Right forelimb (tissue), 1 donor: Measurements from ENCODE around the gene SH3TC1.
A peak's percentile ranks its signal among the peaks of the same experiment; 100 is the strongest.

Experiments used
- DNase-seq: peaks from one replicate; pipeline ENCODE4 v3.0.0-alpha.2; 2018

Gene SH3TC1

DNA sequence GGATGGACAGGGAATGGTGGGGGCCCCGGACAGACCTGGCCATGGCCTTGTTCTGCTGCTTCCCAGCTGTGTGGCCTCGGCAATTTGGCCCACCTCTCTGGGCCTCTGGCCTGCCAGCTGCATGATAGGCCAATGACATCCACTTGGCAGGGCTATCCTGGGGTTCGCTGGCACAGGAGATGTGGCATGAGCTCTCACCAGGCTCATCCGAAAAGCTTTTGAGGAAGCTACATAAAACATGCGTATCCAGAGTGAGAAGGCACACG, 18.1 kb downstream of the SH3TC1 start:
- no peak for DNase-seq

DNA sequence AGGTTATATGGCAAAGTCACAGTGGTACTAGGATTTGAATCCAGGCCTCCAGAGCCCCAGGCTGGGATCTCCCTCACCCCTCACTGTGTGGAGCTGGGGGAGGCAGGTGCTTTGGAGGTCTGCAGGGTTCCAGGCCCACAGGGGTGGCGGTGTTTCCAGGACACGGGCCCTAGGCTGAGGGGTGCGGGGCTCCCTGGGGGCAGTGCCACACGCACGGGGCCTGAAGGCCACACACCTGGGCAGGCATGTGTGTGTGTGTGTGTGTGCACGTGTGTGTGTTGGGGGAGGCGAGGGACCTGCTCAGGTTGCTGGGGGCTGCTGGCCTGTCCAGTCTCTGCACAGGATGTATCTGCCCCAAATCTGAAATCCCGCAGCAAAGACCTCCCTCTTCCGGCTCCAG, 18.8 kb downstream of the SH3TC1 start:
- DNase-seq: no peak

DNA sequence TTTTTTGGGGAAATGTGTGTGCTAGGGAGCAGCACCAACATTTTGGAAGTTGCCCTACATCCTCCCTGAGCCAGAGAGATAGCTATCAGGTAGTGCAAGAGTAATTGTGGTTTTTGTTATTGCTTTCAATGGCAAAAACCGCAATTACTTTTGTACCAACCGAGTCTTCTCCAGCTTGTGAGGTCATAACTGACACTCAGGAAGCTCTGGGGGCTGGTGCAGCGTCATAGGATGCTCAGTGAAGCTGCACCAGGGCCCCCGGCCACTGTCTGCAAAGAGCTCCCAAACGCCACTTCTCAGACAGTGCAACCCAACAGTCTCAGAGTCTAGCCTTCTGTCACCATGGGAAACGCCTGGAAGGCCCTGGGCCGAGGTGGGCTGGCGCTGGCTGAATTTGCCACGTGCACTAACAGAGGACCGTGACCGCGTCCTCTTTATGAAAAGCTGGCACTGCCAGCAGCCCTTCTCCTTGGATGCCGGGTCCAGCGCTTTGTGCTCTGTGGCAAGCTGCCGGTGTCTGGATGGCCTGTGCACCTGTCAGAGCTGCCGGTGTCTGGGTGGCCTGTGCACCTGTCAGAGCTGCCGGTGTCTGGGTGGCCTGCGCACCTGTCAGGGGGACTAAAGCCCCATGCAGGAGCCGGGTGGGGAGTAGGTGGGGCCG, 19.4 kb downstream of the SH3TC1 start:
- DNase-seq: no peak

DNA sequence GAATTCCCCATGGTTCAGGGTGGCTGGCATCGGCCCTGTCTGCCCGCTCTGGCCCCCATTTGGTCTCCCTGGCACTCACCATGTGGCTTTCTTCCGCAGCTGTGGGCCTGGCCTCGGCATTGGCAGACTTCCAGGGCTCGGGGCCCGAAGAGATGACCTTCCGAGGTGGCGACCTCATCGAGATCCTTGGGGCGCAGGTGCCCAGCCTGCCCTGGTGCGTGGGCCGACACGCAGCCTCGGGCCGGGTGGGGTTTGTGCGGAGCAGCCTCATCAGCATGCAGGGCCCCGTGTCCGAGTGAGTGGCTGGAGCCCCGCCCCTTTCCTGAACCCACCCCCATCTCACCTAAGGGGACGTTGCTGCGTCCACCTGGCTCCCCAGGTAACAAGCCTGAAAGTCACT, 20.1 kb downstream of the SH3TC1 start:
- no peak for DNase-seq

DNA sequence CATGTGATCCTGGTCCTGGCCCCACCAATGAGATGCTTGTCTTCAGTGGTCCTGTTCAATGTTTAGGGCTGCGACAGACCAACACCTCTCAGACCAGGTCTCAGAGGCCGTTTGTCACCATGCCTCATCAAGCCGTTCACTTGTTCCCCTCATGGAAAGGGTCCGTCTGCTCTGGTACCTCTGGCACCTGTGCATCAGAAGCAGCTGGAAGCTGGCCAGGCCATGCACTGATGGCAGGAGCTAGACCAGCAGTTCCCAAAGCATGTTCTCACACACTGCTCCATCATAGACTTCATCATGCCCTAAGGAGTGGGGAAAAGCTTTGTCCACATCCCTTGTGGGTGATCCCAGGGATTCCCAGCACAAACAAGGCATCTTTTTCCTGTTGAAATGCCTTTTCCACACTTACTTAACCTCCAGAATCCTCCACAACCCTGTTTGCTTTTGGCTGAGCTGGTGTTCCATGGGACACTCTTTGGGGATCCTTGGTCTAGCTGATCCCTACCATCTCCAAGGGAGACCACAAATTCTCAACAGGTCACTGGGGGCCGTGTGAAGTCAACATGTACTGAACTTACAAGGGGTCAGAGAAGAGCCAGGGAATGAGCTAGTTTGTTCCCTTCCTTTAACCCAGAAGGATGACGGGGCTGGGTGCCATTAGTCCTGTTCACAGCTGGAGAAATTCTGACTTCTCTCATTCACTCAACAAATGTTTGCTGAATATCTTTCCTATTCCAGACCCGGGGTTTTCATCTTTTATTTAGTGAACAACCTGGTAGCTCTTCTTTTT, 21.8 kb downstream of the SH3TC1 start:
- no peak for DNase-seq

DNA sequence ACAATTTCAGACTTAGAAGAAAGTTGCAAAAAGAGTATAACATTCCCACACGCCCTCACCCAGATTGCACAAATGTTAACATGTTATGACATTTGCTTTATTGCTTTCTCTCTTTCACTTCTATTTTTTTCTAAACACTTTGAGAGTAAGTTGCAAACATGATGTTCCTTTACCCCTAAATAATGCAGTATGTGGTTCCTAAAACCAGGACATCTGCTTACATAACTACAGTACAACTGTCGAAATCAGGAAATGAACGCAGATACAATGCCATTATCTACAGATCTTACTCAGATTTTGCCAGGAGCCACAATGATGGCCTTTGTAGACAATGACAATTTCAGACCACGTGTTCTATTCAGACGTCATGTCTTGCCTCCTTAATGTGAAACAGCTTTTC, 22.4 kb downstream of the SH3TC1 start:
- no peak for DNase-seq

DNA sequence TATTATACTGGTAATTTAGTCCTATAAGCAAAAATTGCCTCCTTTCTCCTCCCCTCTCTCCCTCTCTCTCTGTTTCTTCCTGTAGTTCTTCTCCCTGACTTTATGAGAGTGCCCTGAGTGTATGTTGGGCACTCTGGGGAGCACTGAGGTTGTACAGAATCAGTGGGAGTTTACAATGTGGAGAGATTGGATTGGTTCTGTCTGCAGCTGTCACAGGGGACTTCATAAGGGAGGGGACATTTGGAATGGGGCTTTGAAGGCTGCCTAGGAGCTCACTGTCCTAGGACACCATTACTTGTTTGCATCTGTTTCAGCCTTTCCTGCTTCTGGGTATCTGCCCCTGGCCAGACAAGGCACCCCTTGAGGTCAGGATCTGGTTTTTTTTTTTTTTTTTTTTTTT, 22.9 kb downstream of the SH3TC1 start:
- no peak for DNase-seq

DNA sequence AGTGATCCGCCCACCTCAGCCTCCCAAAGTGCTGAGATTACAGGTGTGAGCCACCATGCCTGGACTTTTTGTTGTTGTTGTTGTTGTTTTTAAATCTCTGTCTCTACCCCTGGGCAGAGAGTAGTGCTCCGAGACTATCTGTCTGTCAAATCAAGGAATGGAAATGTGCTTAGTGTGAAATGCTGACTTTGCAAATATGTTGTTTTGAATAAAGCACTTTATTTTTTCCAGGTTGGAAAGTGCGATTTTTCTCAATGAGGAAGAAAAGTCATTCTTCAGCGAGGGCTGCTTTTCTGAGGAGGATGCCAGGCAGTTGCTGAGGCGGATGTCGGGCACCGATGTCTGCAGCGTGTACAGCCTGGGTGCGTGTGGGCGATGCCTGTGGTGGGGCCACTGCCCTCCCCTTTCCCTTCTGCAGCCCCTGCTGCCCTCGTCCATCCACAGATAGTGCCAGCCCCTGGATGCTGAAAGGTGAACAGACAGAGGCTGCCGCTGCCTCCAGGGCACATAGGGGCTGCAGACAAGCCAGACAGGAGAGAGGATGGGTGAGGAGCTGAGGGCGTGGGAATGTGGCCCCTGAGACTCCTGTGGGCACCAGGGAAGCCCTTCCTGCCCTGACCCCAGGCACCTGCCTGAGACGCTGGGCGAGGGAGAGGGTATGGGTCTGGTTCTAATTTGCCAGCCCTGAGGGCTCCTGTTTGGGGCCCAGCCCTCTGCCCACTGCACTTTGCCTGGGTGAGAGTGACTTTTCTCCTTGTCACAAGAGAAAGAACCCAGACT, 23.7 kb downstream of the SH3TC1 start:
- no peak for DNase-seq

DNA sequence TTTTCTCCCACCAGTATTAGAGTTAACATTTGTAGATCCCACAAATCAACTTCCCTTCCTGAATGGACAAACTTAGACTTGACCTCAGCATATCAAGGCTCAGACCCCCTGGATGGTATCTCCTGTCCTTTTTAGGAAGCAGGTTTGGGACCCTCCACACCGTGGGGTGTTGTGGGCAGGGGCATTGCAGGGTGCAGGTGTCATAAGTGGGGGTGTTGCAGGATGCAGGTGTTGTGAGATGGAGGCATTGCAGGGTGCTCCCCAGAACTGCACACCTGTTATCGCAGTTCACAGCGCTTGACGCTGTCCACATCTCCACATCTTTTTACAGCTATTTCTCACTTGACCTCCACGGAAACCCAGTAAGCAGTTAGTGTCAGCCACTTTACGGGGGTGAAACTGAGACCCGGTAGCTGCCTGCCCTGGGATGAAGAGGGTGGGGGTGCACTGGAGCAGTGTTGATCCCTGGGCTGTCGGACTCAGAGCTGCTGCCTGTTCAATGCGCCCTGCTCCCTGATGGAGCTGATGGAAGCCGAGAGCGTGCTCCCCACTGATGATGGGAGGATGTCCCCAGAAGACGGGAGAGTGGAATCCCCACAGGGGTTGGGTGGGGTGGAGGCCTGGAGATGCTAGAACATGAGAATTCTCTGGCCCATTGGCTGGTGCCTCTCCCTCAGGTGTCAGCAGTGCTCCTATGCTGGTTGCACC, 25.3 kb downstream of the SH3TC1 start:
- no peak for DNase-seq

DNA sequence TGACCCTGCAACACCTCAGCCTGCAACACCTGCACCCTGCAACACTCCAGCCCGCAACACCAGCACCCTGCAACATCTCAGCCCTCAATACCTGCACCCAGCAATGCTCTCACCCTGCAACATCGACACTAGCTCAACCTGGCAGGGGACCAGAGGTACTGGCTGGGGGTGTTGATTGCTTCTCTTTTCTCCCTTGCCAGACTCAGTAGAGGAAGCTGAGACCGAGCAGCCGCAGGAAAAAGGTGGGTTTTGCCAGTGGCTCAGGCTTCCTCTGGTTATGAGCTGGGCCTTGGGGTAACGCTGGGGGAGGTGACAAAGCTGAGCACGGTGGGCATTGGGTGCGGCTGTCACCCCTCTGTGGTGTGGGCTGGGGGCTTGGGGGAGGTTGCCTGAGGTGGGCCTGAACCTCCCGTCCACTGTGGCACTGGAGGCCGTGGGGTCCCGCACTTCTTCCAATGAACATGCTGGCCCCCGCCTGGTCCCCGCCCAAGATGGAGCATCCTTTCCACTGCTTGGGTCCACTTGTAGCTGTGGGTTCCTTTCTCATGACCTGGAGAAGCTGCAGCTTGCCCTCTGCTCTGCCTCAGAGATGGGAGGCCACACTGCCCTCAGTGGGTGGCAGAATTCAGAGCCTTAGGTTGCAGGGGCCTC, 26.0 kb downstream of the SH3TC1 start:
- DNase-seq: no peak

DNA sequence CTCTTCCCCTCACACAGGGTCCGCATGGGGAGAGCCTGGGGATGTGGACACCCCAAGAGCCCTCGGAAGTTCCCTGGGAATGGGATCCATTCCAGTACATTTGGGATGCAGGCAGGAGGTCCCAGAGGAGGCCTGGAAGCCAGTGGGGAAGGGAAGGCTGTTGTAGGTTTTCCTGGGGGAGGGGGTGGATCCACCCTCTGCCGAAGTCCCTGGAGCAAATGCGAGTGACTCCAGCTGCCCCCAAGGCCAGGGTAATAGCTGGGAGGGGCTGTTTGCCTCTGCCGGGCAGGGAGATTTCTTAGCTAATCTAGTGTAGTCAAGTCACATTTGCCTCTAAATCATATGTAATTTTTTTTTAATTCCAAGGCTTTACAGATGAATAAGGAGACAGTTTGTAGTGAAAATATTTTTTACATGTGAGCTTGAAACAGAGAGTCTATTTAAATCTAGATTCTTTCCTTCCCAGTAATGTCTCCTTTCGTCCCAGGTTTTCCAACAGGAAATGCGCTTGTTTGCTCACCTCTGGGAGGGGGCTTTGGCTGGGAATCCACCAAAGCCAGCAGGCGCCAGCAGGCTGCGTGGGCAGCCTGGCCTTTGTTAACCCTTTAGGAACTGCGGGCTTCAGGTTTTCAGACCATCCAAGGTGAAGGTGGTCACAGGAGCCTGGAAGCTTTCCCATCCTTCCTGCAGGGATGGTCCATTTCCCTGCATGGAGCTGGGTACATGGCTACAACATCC, 26.8 kb downstream of the SH3TC1 start:
- DNase-seq: peak; percentile 65

DNA sequence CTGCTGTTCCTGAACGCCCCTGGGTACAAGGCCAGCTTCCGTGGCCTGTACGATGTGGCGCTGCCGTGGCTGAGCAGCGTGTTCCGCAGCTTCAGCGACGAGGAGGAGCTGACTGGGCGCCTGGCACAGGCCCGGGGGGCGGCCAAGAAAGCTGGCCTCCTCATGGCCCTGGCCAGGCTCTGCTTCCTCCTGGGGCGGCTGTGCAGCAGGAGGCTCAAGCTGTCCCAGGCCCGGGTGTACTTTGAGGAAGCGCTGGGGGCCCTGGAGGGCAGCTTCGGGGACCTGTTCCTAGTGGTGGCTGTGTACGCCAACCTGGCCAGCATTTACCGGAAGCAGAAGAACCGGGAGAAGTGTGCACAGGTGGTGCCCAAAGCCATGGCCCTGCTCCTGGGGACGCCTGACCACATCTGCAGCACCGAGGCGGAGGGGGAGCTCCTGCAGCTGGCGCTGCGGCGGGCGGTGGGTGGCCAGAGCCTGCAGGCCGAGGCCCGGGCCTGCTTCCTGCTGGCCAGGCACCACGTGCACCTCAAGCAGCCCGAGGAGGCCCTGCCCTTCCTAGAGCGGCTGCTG, 28.2 kb downstream of the SH3TC1 start:
- DNase-seq: no peak

DNA sequence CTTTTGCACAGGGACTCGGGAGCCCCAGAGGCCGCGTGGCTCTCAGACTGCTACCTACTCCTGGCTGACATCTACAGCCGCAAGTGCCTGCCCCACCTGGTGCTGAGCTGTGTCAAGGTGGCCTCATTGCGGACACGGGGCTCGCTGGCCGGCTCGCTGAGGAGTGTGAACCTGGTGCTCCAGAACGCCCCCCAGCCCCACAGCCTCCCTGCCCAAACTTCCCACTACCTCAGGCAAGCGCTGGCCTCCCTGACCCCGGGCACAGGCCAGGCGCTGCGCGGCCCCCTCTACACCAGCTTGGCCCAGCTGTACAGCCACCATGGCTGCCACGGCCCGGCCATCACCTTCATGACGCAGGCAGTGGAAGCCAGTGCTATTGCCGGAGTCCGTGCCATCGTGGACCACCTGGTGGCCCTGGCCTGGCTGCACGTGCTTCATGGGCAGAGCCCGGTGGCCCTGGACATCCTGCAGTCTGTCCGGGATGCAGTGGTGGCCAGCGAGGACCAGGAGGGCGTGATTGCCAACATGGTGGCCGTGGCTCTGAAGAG, 28.8 kb downstream of the SH3TC1 start:
- no peak for DNase-seq

DNA sequence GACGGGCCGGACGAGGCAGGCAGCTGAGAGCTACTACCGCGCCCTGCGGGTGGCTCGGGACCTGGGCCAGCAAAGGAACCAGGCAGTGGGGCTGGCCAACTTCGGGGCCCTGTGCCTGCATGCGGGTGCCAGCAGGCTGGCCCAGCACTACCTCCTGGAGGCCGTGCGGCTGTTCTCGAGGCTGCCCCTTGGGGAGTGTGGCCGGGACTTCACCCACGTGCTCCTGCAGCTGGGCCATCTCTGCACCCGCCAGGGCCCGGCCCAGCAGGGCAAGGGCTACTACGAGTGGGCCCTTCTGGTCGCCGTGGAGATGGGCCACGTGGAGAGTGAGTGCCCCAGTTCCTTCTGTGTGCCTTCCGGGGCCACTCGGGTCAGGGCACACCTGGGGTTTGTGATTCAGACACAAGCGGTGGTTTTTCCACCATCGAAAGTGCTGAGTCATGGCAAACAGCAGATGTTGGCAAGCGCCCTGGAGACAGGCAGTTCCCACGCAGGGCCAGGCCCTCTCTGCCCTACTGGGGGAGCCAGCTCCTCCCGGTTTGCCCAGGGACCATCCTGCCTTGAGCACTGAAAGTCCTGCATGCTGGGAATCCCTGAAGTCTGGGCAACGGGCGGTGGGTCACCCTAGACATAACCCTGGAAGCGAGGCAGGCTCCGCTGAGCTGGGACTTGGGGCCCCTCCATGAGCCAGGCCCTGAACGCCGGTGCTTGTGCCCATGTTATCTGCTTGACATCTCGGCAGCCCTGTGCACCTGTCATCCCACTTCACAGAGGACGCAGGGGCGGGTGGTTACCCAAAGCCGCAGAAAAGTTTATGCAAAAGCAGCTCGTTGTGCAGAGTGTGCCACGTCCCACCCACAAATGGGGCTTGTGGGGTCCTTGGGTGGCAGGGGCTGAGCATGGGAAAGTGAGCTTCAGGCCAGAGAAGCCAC, 29.5 kb downstream of the SH3TC1 start:
- peak; percentile 70 for DNase-seq

DNA sequence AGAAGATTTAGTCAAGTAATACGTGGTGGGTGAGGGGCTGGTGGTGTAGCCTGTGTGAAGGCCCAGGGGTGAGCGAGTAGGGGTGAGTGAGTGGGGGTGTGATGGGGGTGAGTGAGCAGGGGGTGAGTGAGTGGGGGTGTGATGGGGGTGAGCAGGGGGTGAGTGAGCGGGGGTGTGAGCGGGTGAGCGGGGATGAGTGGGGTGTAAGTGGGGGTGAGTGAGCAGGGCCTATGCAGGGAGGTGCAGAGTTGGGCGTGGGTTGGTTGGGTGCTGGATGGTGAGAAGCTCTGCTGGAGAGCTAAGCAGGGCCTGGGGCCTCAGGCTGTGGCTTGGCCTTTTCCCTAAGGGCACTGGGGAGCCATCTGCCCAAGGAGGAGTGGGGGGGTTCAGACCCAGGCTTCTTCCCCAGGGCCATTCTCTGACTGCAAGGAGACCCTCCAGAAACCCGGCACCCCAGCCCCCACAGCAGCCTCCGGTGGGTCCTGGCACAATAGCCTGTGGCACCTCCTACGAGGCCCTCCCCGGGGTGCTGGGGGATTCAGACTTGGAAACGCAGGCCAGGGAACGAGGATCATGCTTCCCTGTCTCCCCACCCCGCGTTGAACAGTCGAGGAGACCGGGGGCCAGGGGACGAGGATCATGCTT, 30.4 kb downstream of the SH3TC1 start:
- DNase-seq: no peak

DNA sequence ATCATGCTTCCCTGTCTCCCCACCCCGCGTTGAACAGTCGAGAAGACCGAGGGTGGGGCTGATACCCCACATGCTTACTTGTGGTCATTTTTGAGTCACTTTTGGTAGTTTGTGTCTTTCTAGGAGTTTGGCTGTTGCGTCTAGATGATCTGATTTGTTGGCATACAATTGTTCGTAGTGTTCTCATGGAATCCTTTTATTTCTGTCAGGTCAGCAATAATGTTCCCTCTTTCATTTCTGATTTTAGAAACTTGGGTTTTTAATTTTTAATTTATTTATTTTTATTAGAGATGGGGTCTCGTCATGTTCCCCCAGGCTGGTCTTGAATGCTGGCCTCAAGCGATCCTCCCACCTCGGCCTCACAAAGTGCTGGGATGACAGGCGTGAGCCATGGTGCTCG, 30.9 kb downstream of the SH3TC1 start:
- DNase-seq: no peak

DNA sequence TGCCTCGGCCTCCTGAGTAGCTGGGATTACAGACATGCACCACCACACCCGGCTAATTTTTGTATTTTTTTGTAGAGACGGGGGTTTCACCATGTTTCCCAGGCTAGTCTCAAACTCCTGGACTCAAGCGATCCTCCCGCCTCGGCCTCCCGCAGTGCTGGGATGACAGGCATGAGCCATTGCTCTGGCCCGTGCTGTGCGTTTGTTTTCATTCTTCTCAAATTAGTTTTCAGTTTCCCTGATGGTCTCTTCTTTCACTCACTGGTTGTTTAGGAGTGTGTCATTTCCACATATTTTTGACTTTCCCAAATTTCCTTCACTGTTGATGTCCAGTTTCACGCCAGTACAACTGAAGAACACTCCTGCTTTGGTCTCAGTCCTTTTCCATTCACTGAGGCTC, 31.8 kb downstream of the SH3TC1 start:
- DNase-seq: no peak

DNA sequence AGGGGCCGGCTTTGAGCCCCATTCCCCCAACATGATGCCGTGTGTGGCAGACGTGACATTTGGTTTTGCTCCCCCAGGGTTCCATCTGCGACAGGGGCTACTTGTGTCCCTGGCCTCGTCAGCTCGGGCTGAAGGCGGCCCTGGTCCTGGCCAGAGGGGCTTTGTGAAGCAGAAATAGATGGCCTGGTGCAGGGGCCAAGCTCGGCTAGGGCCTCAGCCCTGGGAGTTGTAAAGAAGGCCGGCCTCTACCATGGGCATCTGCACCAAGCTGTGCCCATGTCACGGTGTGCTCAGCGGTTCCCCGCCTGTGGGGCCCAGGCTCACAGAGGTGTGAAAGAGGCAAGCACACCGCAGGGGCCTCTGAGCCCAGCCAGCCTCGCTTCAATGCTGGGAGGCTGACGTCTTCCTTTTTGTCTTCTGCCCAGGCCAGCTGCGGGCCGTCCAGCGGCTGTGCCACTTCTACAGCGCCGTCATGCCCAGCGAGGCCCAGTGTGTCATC, 32.5 kb downstream of the SH3TC1 start:
- no peak for DNase-seq

DNA sequence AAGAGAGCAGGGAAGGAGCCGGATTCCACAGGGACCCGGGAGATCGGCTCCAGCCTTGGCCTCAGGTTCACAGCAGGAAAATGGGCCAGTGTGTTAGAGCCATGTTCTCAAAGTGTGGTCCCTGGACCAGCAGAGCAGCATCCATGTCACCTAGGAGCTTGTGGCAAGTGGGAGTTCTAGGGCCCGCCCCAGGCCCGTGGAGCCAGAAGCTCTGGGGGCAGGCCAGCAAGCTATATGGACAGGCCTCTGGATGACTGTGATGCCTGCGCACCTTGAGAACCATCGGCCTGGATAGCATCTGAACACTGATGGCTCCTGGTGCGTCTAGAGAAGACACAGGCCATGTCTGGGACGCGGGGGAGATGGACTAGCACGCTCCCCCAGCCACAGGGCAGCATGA, 33.7 kb downstream of the SH3TC1 start:
- DNase-seq: no peak
